Hepatocyte (in vitro differentiated cells): ENCODE results near the gene TMEM108. TPM values are rescaled to one million over a fixed set of nuclear protein-coding genes. Genes with fewer than 3 reads are reported as not detected.

Source experiments
- DNase-seq: peaks from one replicate; pipeline ENCODE4 v3.0.0-alpha.2; 2016; ENCODE audit warnings: low spot score
- H2AFZ ChIP-seq: fragments of 200-600 bp; sonication (generic); 2 replicates; pipeline ENCODE4 v1.6.0; 2016; ENCODE audit warnings: antibody characterized with exemption, mild to moderate bottlenecking
- H3K27ac ChIP-seq: fragments of 200-600 bp; sonication (generic); 2 replicates; pipeline ENCODE4 v1.5.1; 2016; ENCODE audit warnings: mild to moderate bottlenecking
- H3K27me3 ChIP-seq: fragments of 200-600 bp; sonication (generic); 2 replicates; pipeline ENCODE4 v1.6.1; 2016
- H3K36me3 ChIP-seq: fragments of 200-600 bp; sonication (generic); replicated peaks from 2 replicates; pipeline ENCODE4 v1.5.1; 2016; ENCODE audit warnings: low read depth; ENCODE audit not compliant: insufficient read depth
- H3K4me1 ChIP-seq: fragments of 200-600 bp; sonication (generic); 2 replicates; pipeline ENCODE4 v1.5.1; 2016; ENCODE audit warnings: mild to moderate bottlenecking, moderate library complexity; ENCODE audit not compliant: insufficient read depth
- H3K4me2 ChIP-seq: fragments of 200-600 bp; sonication (generic); 2 replicates; pipeline ENCODE4 v1.6.0; 2016
- H3K4me3 ChIP-seq: fragments of 200-600 bp; sonication (generic); 2 replicates; pipeline ENCODE4 v1.5.1; 2016; ENCODE audit warnings: mild to moderate bottlenecking
- H3K79me2 ChIP-seq: fragments of 200-600 bp; sonication (generic); 2 replicates; pipeline ENCODE4 v1.6.0; 2017; ENCODE audit warnings: mild to moderate bottlenecking
- H3K9me2 ChIP-seq: fragments of 200-600 bp; sonication (generic); replicated peaks from 2 replicates; pipeline ENCODE4 v1.6.0; 2017; ENCODE audit warnings: mild to moderate bottlenecking; ENCODE audit not compliant: insufficient read depth
- H3K9me3 ChIP-seq: fragments of 200-600 bp; sonication (generic); 2 replicates; pipeline ENCODE4 v1.5.1; 2016; ENCODE audit warnings: low read depth, mild to moderate bottlenecking
- H4K20me1 ChIP-seq: fragments of 200-600 bp; sonication (generic); 2 replicates; pipeline ENCODE4 v1.6.0; 2016; ENCODE audit warnings: mild to moderate bottlenecking; ENCODE audit not compliant: insufficient read depth, poor library complexity, severe bottlenecking
- EZH2 ChIP-seq: fragments of 200-600 bp; sonication (generic); IDR thresholded peaks from 2 replicates; pipeline ENCODE4 v1.6.1; 2016; ENCODE audit warnings: antibody characterized with exemption, mild to moderate bottlenecking, borderline replicate concordance
- EZH2phosphoT487 ChIP-seq: fragments of 200-600 bp; sonication (generic); IDR thresholded peaks from one replicate; pipeline ENCODE4 v1.6.1; 2018; ENCODE audit warnings: antibody characterized with exemption, mild to moderate bottlenecking, low read depth, moderate library complexity; ENCODE audit not compliant: unreplicated experiment, severe bottlenecking
- WGBS: methylation state at CpG from one replicate; pipeline ENCODE4 v1.1.6; 2016; ENCODE audit warnings: low lambda C conversion rate; ENCODE audit errors: missing lambda C conversion rate; 5-methylcytosine and 5-hydroxymethylcytosine counted together
- polyA plus RNA-seq: library from polyadenylated mRNA; unstranded; fragments of >200 nt; fragmentation: Nextera tagmentation; extraction: Ambion mirVana; gene quantifications from 2 replicates; pipeline ENCODE4 v1.2.1, GENCODE V29; 2016
- total RNA-seq: library from RNA; depleted of rRNA; stranded (reverse); fragments of >200 nt; gene quantifications from 2 replicates; pipeline ENCODE4 v1.2.3, GENCODE V29; 2014
- TF ChIP-seq, protein P1 (sequence below): fragments of 200-600 bp; sonication (generic); IDR thresholded peaks from 2 replicates; pipeline ENCODE4 v1.5.1; 2016; ENCODE audit warnings: antibody characterized with exemption, mild to moderate bottlenecking; ENCODE audit not compliant: poor library complexity

Gene TMEM108
- total and polyA plus RNA-seq, 2 experiments from 2014 or later = 0.53 to 6.5 TPM

DNA sequence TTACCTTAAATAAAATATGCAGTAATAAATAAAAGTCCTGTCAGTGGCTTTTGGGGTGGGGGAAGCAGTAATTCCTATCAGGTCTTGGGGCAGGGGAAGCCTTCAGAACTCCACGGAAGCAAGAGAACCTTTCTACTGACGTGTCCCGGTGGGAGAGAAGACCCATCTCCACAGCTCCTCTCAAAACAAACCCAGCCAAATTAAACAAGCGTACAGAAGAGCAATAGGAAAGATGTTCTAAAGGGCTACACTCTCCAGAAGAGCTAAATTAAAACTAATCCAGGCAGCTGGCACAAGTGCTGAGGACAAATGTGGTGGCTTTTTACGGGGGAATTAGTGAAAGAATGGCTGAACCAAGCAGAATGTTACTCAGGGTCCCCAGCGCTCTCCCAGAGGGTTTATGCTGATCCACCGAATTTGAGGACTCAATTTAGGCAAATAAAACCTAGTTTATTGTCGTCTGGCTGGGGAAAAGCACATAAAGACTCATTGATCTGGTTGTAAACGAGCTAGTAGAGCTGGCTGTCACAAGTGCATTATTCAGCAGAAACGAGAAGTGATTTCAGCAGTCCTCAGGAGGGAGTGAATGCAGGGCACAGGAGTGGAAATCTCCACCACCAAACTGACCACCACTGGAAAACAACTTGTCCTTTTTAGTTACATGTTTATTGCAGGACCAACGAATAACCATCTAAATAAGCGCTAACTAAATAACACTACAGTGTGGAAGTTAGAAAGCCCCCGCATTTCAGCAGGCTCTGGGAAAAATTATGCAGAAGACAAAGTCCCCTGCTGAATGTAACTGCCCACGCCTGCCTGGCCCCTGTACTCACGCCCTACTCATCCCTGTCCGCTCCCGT is 375.2 kb downstream of the TMEM108 start:
- no peaks in the 10 kb centered on the region for H3K9me2 ChIP-seq
- H3K36me3 ChIP-seq = no peaks in the 10 kb centered on the region
- H3K4me3 ChIP-seq = no peak overlapping the region
- H4K20me1 ChIP-seq = no peaks in the 10 kb centered on the region
- H3K4me1 ChIP-seq = peaks cover 5% of the 10 kb centered on the region
- peaks cover 3% of the 10 kb centered on the region for H3K27me3 ChIP-seq
- H3K79me2 ChIP-seq = no peaks in the 10 kb centered on the region
- DNase-seq = peak; percentile 58
- H3K27ac ChIP-seq = peak overlapping the region; percentile 34
- H3K4me2 ChIP-seq = peak overlapping the region; percentile 64
- H2AFZ ChIP-seq = peak overlapping the region; percentile 25
- WGBS = 30% methylated on average over 16 of the region's 17 CpGs
- TF ChIP-seq EZH2phosphoT487 (no peak), EZH2 (no peak)
- TF ChIP-seq, protein P1, sequence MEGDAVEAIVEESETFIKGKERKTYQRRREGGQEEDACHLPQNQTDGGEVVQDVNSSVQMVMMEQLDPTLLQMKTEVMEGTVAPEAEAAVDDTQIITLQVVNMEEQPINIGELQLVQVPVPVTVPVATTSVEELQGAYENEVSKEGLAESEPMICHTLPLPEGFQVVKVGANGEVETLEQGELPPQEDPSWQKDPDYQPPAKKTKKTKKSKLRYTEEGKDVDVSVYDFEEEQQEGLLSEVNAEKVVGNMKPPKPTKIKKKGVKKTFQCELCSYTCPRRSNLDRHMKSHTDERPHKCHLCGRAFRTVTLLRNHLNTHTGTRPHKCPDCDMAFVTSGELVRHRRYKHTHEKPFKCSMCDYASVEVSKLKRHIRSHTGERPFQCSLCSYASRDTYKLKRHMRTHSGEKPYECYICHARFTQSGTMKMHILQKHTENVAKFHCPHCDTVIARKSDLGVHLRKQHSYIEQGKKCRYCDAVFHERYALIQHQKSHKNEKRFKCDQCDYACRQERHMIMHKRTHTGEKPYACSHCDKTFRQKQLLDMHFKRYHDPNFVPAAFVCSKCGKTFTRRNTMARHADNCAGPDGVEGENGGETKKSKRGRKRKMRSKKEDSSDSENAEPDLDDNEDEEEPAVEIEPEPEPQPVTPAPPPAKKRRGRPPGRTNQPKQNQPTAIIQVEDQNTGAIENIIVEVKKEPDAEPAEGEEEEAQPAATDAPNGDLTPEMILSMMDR = no peak
- no peaks in the 10 kb centered on the region for H3K9me3 ChIP-seq

DNA sequence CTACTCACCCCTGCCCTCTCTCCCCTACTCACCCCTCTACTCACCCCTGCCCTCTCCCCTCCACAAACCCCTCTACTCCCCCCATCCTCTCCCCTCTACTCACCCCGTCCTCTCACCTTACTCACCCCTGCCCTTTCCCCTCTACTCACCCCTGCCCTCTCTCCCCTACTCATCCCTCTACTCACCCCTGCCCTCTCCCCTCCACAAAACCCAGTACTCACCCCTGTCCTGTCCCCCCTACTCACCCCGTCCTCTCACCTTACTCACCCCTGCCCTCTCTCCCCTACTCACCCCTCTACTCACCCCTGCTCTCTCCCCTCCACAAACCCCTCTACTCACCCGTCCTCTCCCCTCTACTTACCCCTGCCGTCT is 375.8 kb downstream of the TMEM108 start:
- H3K9me2 ChIP-seq = no peaks in the 10 kb centered on the region
- WGBS = no CpG with 5 or more reads among the region's 4 CpGs
- H3K4me1 ChIP-seq = peaks cover 5% of the 10 kb centered on the region
- no peaks in the 10 kb centered on the region for H3K36me3 ChIP-seq
- TF ChIP-seq, protein P1 = no peak
- H3K9me3 ChIP-seq = no peaks in the 10 kb centered on the region
- H3K4me2 ChIP-seq = peak overlapping the region; percentile 64
- no peak overlapping the region for H2AFZ ChIP-seq
- H4K20me1 ChIP-seq = no peaks in the 10 kb centered on the region
- no peak overlapping the region for H3K27ac ChIP-seq
- H3K4me3 ChIP-seq = no peak overlapping the region
- DNase-seq = no peak
- H3K27me3 ChIP-seq = peaks cover 3% of the 10 kb centered on the region
- no peaks in the 10 kb centered on the region for H3K79me2 ChIP-seq

DNA sequence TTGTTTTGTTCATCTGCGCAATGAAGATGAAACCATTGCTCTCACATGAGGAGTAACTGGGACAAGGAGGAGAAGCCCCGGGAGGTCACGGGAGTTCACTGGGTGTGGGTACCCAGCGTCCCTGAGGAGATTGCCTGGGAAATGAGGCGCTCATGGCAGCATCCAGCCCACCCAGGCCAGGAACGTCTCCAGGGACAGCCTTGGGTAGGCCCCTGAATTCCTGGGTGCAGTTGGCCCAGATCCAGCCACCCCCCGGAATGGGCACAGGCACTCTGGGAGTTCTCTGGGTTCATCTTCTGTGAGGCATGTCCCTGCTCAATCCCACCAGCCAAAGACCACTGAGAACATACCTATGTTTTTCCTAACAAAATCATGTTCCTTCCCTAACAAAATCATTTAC is 380.2 kb downstream of the TMEM108 start:
- TF ChIP-seq, protein P1 = no peak
- TF ChIP-seq EZH2phosphoT487 (no peak), EZH2 (no peak)
- no peaks in the 10 kb centered on the region for H3K79me2 ChIP-seq
- H3K9me3 ChIP-seq = no peaks in the 10 kb centered on the region
- H2AFZ ChIP-seq = no peak overlapping the region
- no peaks in the 10 kb centered on the region for H3K9me2 ChIP-seq
- no peak for DNase-seq
- WGBS = 87% methylated on average over 7 of the region's 7 CpGs
- no peaks in the 10 kb centered on the region for H4K20me1 ChIP-seq
- H3K4me3 ChIP-seq = no peak overlapping the region
- no peaks in the 10 kb centered on the region for H3K27me3 ChIP-seq
- H3K27ac ChIP-seq = no peak overlapping the region
- no peak overlapping the region for H3K4me2 ChIP-seq
- no peaks in the 10 kb centered on the region for H3K4me1 ChIP-seq
- H3K36me3 ChIP-seq = no peaks in the 10 kb centered on the region
